B cell (primary cell): Measurements from ENCODE around the gene NDUFA5. TPM values are rescaled to one million over a fixed set of nuclear protein-coding genes. Genes with fewer than 3 reads are reported as not detected.

Source experiments
- ATAC-seq: fragments of 200-7000 bp; cut with Tn5 transposase; one replicate; pipeline ENCODE4 v1.10.0; 2021; ENCODE audit warnings: low read depth, mild to moderate bottlenecking, moderate number of reproducible peaks, moderate library complexity
- CTCF ChIA-PET: fragments of 350-600 bp; sonication (Branson Sonifier 250); formaldehyde crosslinking; loops from one replicate; lab custom pipeline; 2021; ENCODE audit warnings: antibody characterized with exemption, inconsistent platforms; lab: Charles Lee
- POLR2A ChIA-PET: fragments of 350-600 bp; sonication (Branson Sonifier 250); formaldehyde crosslinking; loops from one replicate; lab custom pipeline; 2021; ENCODE audit warnings: antibody characterized with exemption; lab: Charles Lee
- DNase-seq: peaks from one replicate; pipeline ENCODE4 v3.0.0; 2013
- H2AFZ ChIP-seq: 2 replicates; pipeline ENCODE4 v1.6.1; 2012; ENCODE audit warnings: mild to moderate bottlenecking, low read depth, low read length; ENCODE audit not compliant: insufficient read depth, poor library complexity, severe bottlenecking
- H3K27ac ChIP-seq, 2 donors: 1 replicate in 1 of 2; 2 replicates in 1 of 2; pipeline ENCODE4 v1.5.1; 2012 to 2013; ENCODE audit warnings: low read length in 2 of 2, mild to moderate bottlenecking in 2 of 2, moderate library complexity in 1 of 2
- H3K27me3 ChIP-seq, 4 experiments: fragments of 200-600 bp in 1 of 4; sonication (generic) in 1 of 4; replicated peaks in 1 of 4; 1 replicate in 2 of 4; 2 replicates in 2 of 4; pipeline versions ENCODE4 v1.6.1 to v1.7.0; 2013 to 2016; ENCODE audit warnings: low read length in 3 of 4, mild to moderate bottlenecking in 2 of 4, mixed read lengths in 1 of 4, moderate library complexity in 1 of 4; ENCODE audit not compliant: insufficient read depth in 4 of 4, control insufficient read depth in 3 of 4; ENCODE audit errors: control extremely low read depth in 1 of 4
- H3K36me3 ChIP-seq, 2 experiments: replicated peaks in 1 of 2; 1 replicate in 1 of 2; 2 replicates in 1 of 2; pipeline versions ENCODE4 v1.6.1 to v1.7.1; 2013; ENCODE audit warnings: low read length in 1 of 2; ENCODE audit not compliant: insufficient read depth in 2 of 2, control insufficient read depth in 1 of 2; ENCODE audit errors: control extremely low read depth in 1 of 2, extremely low read depth in 1 of 2
- H3K4me1 ChIP-seq, 2 donors: fragments of 200-600 bp in 1 of 2; sonication (generic) in 1 of 2; 1 replicate in 1 of 2; 2 replicates in 1 of 2; pipeline versions ENCODE4 v1.5.1 to v1.6.1; 2013 to 2017; ENCODE audit warnings: low read length in 2 of 2; ENCODE audit not compliant: control insufficient read depth in 2 of 2, insufficient read depth in 2 of 2
- H3K4me2 ChIP-seq: replicated peaks from 2 replicates; pipeline ENCODE3; 2012; ENCODE audit warnings: mild to moderate bottlenecking, low read depth, low read length; ENCODE audit not compliant: poor library complexity, severe bottlenecking
- H3K4me3 ChIP-seq, 5 experiments: fragments of 200-600 bp in 1 of 5; sonication (generic) in 1 of 5; 1 replicate in 3 of 5; 2 replicates in 2 of 5; pipeline versions ENCODE4 v1.5.1 to v1.7.0; 2011 to 2016; ENCODE audit warnings: low read length in 4 of 5, mild to moderate bottlenecking in 4 of 5, low read depth in 2 of 5, control low read depth in 1 of 5, moderate library complexity in 1 of 5; ENCODE audit not compliant: insufficient read depth in 1 of 5; ENCODE audit errors: control extremely low read depth in 1 of 5, extremely low read depth in 1 of 5
- H3K79me2 ChIP-seq: fragments of 200-600 bp; sonication (generic); one replicate; pipeline ENCODE4 v1.6.0; 2016; ENCODE audit warnings: low read length; ENCODE audit not compliant: control insufficient read depth, insufficient read depth
- H3K9ac ChIP-seq: fragments of 200-600 bp; sonication (generic); 2 replicates; pipeline ENCODE4 v1.6.1; 2017; ENCODE audit warnings: mild to moderate bottlenecking, low read length, moderate library complexity
- H3K9me3 ChIP-seq, 3 donors: one replicate each; pipeline versions ENCODE4 v1.6.1 to v1.7.1; 2013; ENCODE audit warnings: low read length in 2 of 3; ENCODE audit not compliant: control insufficient read depth in 2 of 3, insufficient read depth in 1 of 3; ENCODE audit errors: control extremely low read depth in 1 of 3
- H4K20me1 ChIP-seq: 2 replicates; pipeline ENCODE4 v1.6.0; 2012; ENCODE audit warnings: mild to moderate bottlenecking, low read length; ENCODE audit not compliant: insufficient read depth, control insufficient read depth, poor library complexity, severe bottlenecking
- H3K27ac Mint-ChIP-seq: one replicate; pipeline ENCODE4 v1.8.0; 2021; ENCODE audit warnings: mixed read lengths
- H3K27me3 Mint-ChIP-seq: one replicate; pipeline ENCODE4 v1.8.0; 2021; ENCODE audit warnings: mixed read lengths
- H3K4me1 Mint-ChIP-seq: one replicate; pipeline ENCODE4 v1.8.0; 2021; ENCODE audit warnings: mixed read lengths
- H3K4me3 Mint-ChIP-seq: one replicate; pipeline ENCODE4 v1.8.0; 2021; ENCODE audit warnings: mixed read lengths
- H3K9me3 Mint-ChIP-seq: one replicate; pipeline ENCODE4 v1.8.0; 2022; ENCODE audit warnings: mixed read lengths; ENCODE audit not compliant: insufficient read depth
- CTCF ChIP-seq: fragments of 200-600 bp; IDR thresholded peaks from one replicate; pipeline ENCODE4 v1.8.0; 2022; ENCODE audit warnings: antibody characterized with exemption, mild to moderate bottlenecking
- EZH2 ChIP-seq: IDR thresholded peaks from 2 replicates; pipeline ENCODE4 v1.6.1; 2012; ENCODE audit warnings: borderline replicate concordance, low read depth, mild to moderate bottlenecking, moderate library complexity, low read length; ENCODE audit not compliant: insufficient read depth, poor library complexity, severe bottlenecking
- WGBS: methylation state at CpG from one replicate; pipeline ENCODE4 v1.1.5; 2013; ENCODE audit warnings: missing lambda C conversion rate; ENCODE audit not compliant: insufficient coverage; 5-methylcytosine and 5-hydroxymethylcytosine counted together
- intact Hi-C: fragments of 100-400 bp; cut with micrococcal nuclease; formaldehyde crosslinking; loops from one replicate; pipeline ENCODE4 v1.10.0; 2022
- polyA plus RNA-seq: library from polyadenylated mRNA; depleted of rRNA; stranded (reverse); fragments of >200 nt; gene quantifications from 2 replicates; pipeline ENCODE4 v1.2.3, GENCODE V29; 2012
- total RNA-seq, 2 donors: library from RNA; stranded (reverse); fragments of 120-200 nt in 1 of 2; gene quantifications; 1 replicate in 1 of 2; 2 replicates in 1 of 2; pipeline versions ENCODE4 v1.2.3 to v1.2.4, GENCODE V29; 2013 to 2022

Gene NDUFA5
- total and polyA plus RNA-seq, 2 donors (not counting 1 experiment from before 2014, with no cell fraction given), result 8.1 to 50.7 TPM

GRCh38 chr7:123502201-123502600 lies 55.4 kb downstream of the NDUFA5 start:
- ATAC-seq, result no peak
- Histone ChIP-seq H3K9ac (no peak overlapping the region), H4K20me1 (no peaks in the 10 kb centered on the region), H2AFZ (no peak overlapping the region), H3K27ac (no peak overlapping the region), H3K9me3 (peaks cover 0 to 9% (median 3%) of the 10 kb centered on the region in 3 donors), H3K4me1 (no peaks in the 10 kb centered on the region), H3K4me3 (no peak overlapping the region), H3K79me2 (no peaks in the 10 kb centered on the region), H3K36me3 (no peaks in the 10 kb centered on the region), H3K4me2 (no peak overlapping the region), H3K27me3 (peaks cover 0 to 6% (median 0%) of the 10 kb centered on the region in 4 experiments)
- H3K4me3 Mint-ChIP-seq, result no peak overlapping the region
- H3K27ac Mint-ChIP-seq, result no peak overlapping the region
- WGBS, result 96% methylated on average over 3 of the region's 5 CpGs
- TF ChIP-seq EZH2, result no peak
- no peak for TF ChIP-seq CTCF
- peaks cover 23% of the 10 kb centered on the region for H3K27me3 Mint-ChIP-seq
- no peaks in the 10 kb centered on the region for H3K4me1 Mint-ChIP-seq
- CTCF ChIA-PET, result interaction anchor here (1.4 kb wide), 1 partner anchor 8 kb away, joined by 3 read pairs; no protein-coding TSS in a partner anchor
- H3K9me3 Mint-ChIP-seq, result peaks cover 11% of the 10 kb centered on the region
- no peak for DNase-seq
- POLR2A ChIA-PET, result no interaction called here
- intact Hi-C loops, result no loop called here

DNA sequence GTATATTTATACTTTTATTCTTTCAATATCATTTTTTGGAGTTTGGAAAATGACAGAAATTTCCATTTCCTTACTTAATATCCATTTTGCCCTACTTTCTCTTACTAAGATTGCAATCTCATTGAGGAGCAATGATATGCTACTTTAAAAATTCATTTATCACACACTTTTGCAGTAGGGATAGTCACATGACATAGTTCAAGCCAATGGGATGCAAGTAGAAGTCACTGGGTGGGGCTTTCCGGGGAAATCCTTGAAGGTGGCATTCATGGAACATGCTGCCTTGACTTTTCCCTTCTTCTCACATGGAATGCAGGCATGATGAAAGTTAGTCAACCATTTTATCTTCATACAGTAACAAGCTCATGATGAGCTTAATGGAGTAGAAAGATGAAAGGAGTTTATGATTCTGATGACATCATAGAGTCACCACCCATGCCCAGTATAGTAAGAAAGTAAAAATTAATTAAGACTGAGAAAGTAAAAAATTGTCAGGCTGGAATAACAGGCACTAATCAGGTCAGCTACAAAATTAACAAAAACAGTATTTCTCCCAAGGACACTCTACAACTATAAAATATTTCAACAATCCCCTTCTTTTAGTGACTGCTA lies 56.6 kb downstream of the NDUFA5 start:
- Histone ChIP-seq H3K4me1 (no peaks in the 10 kb centered on the region), H3K27me3 (peaks cover 0 to 11% (median 0%) of the 10 kb centered on the region in 4 experiments), H2AFZ (no peak overlapping the region), H3K9me3 (peaks cover 0 to 9% (median 3%) of the 10 kb centered on the region in 3 donors), H3K4me3 (no peak overlapping the region), H3K4me2 (no peak overlapping the region), H3K27ac (no peak overlapping the region), H4K20me1 (no peaks in the 10 kb centered on the region), H3K36me3 (no peaks in the 10 kb centered on the region), H3K79me2 (no peaks in the 10 kb centered on the region), H3K9ac (no peak overlapping the region)
- Mint-ChIP-seq H3K4me3 (no peak overlapping the region), H3K4me1 (no peaks in the 10 kb centered on the region), H3K27me3 (peaks cover 27% of the 10 kb centered on the region), H3K27ac (no peak overlapping the region), H3K9me3 (peaks cover 11% of the 10 kb centered on the region)
- intact Hi-C loops, result no loop called here
- no CpG with 5 or more reads among the region's 1 CpG for WGBS
- CTCF ChIA-PET, result no interaction called here
- TF ChIP-seq CTCF (no peak), EZH2 (no peak)
- DNase-seq (no peak), ATAC-seq (no peak)
- POLR2A ChIA-PET, result no interaction called here
